Duodenal mucosa (tissue), 2 donors: Measurements from ENCODE around the gene LETM1.

ENCODE experiments used
- H3K27ac ChIP-seq: one replicate; pipeline ENCODE4 v1.7.0; 2013; ENCODE audit warnings: low read depth, low read length
- H3K27me3 ChIP-seq, 2 donors: one replicate each; pipeline ENCODE4 v1.7.0; 2013; ENCODE audit warnings: low read length in 2 of 2, control low read depth in 1 of 2; ENCODE audit not compliant: insufficient read depth in 2 of 2, control insufficient read depth in 1 of 2
- H3K36me3 ChIP-seq, 2 donors: one replicate each; pipeline ENCODE4 v1.7.0; 2013; ENCODE audit warnings: low read length in 2 of 2, control low read depth in 1 of 2; ENCODE audit not compliant: insufficient read depth in 2 of 2, control insufficient read depth in 1 of 2
- H3K4me1 ChIP-seq, 2 donors: one replicate each; pipeline ENCODE4 v1.7.0; 2013; ENCODE audit warnings: low read length in 2 of 2, control low read depth in 1 of 2; ENCODE audit not compliant: insufficient read depth in 2 of 2, control insufficient read depth in 1 of 2
- H3K4me3 ChIP-seq, 2 donors: one replicate each; pipeline ENCODE4 v1.7.0; 2013; ENCODE audit warnings: low read length in 2 of 2, low read depth in 1 of 2
- H3K9ac ChIP-seq, 2 donors: one replicate each; pipeline ENCODE4 v1.7.0; 2013; ENCODE audit warnings: low read length in 2 of 2, low read depth in 1 of 2
- H3K9me3 ChIP-seq, 2 donors: one replicate each; pipeline ENCODE4 v1.7.0; 2013; ENCODE audit warnings: low read length in 2 of 2, control low read depth in 1 of 2; ENCODE audit not compliant: control insufficient read depth in 1 of 2

LETM1 gene

GRCh38 chr4:1771555-1772305 is 84.2 kb downstream of the LETM1 start:
- H3K9me3 ChIP-seq = no peaks in the 10 kb centered on the region
- H3K9ac ChIP-seq = no peak overlapping the region
- H3K4me1 ChIP-seq = no peaks in the 10 kb centered on the region
- H3K27me3 ChIP-seq = peaks cover 24 to 29% of the 10 kb centered on the region in 2 donors
- H3K4me3 ChIP-seq = no peak overlapping the region
- no peaks in the 10 kb centered on the region for H3K36me3 ChIP-seq
- H3K27ac ChIP-seq = no peak overlapping the region

DNA sequence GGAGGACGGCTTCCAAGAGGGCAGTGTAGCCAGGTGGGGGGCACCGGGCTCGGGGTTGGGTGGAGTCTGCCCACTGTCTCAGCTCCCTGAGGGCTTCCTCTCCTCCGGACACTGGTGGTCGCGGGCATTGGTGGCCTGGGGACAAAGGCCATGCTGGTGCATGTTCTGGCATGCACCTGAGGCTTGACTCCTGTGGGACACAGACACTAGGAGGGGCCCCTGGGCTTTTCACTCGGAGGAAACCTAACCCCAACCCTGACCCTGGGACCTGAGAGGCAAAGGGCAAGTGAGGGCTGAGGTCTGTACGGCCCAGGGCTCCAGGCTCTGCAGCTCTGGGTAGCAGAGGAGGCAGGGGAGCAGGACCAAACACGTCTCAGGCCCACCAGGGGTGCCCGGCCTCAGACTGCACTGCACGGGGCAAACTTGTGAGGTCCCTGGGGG is 85.1 kb downstream of the LETM1 start:
- Histone ChIP-seq H3K27ac (no peak overlapping the region), H3K4me1 (no peaks in the 10 kb centered on the region), H3K9ac (no peak overlapping the region), H3K36me3 (no peaks in the 10 kb centered on the region), H3K9me3 (no peaks in the 10 kb centered on the region), H3K27me3 (peaks cover 24 to 37% of the 10 kb centered on the region in 2 donors), H3K4me3 (no peak overlapping the region)

- Histone ChIP-seq H3K9ac (no peak overlapping the region), H3K4me3 (no peak overlapping the region), H3K27ac (no peak overlapping the region), H3K4me1 (no peaks in the 10 kb centered on the region), H3K9me3 (no peaks in the 10 kb centered on the region), H3K36me3 (no peaks in the 10 kb centered on the region), H3K27me3 (peaks cover 24 to 42% of the 10 kb centered on the region in 2 donors)
Measured at GRCh38 chr4:1770245-1770644, 85.7 kb downstream of the LETM1 start.

GRCh38 chr4:1769692-1770091 is 86.3 kb downstream of the LETM1 start:
- Histone ChIP-seq H3K27me3 (peaks cover 24 to 42% of the 10 kb centered on the region in 2 donors), H3K4me1 (no peaks in the 10 kb centered on the region), H3K27ac (no peak overlapping the region), H3K36me3 (no peaks in the 10 kb centered on the region), H3K9me3 (no peaks in the 10 kb centered on the region), H3K4me3 (no peak overlapping the region), H3K9ac (no peak overlapping the region)

- Histone ChIP-seq H3K36me3 (no peaks in the 10 kb centered on the region), H3K4me1 (peaks cover 0 to 4% of the 10 kb centered on the region in 2 donors), H3K9ac (no peak overlapping the region), H3K27ac (no peak overlapping the region), H3K27me3 (peaks cover 24 to 46% of the 10 kb centered on the region in 2 donors), H3K4me3 (no peak overlapping the region), H3K9me3 (no peaks in the 10 kb centered on the region)
Measured at GRCh38 chr4:1768367-1769034, 87.5 kb downstream of the LETM1 start.

DNA sequence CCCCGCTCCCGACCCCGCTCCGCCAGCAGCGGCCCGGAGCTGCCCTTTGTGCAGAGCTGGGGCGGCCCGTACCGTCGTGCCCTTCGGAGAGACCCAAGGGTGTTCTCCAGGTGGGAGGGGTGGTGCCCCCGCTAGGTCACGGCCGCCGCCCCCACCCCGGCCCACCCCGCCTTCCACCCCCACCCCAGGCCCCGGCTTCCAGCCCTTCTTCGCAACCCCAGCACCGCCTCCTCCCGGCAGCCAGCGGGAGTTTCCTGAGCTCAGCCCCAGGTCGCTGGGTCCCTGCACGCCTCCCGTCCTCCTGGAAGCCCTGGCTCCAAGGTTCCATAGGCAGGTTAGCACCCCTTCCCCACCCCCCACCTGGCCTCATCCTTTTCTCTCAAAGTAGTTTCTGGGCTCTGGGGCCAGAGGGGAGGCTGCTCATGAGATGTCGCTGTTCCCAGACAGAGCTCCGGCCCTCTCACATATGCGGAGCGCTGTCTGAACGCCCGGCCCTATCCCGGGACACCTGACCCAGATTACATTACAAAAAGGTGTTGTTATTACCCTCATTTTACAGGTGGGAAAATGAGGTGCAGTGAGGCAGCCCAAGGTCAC is 88.1 kb downstream of the LETM1 start:
- Histone ChIP-seq H3K27me3 (peaks cover 28 to 46% of the 10 kb centered on the region in 2 donors), H3K4me1 (peaks cover 0 to 4% of the 10 kb centered on the region in 2 donors), H3K36me3 (no peaks in the 10 kb centered on the region), H3K9ac (no peak overlapping the region), H3K4me3 (no peak overlapping the region), H3K27ac (no peak overlapping the region), H3K9me3 (no peaks in the 10 kb centered on the region)

- Histone ChIP-seq H3K27me3 (peaks cover 33 to 49% of the 10 kb centered on the region in 2 donors), H3K9ac (no peak overlapping the region), H3K36me3 (no peaks in the 10 kb centered on the region), H3K4me3 (no peak overlapping the region), H3K9me3 (no peaks in the 10 kb centered on the region), H3K27ac (no peak overlapping the region), H3K4me1 (peaks cover 0 to 4% of the 10 kb centered on the region in 2 donors)
Measured at GRCh38 chr4:1767061-1767769, 88.7 kb downstream of the LETM1 start.

GRCh38 chr4:1766106-1767060 is 89.6 kb downstream of the LETM1 start:
- H3K27ac ChIP-seq = no peak overlapping the region
- H3K4me1 ChIP-seq = peaks cover 0 to 4% of the 10 kb centered on the region in 2 donors
- H3K4me3 ChIP-seq = no peak overlapping the region
- H3K27me3 ChIP-seq = peaks cover 33 to 47% of the 10 kb centered on the region in 2 donors
- H3K36me3 ChIP-seq = no peaks in the 10 kb centered on the region
- H3K9me3 ChIP-seq = no peaks in the 10 kb centered on the region
- no peak overlapping the region for H3K9ac ChIP-seq

DNA sequence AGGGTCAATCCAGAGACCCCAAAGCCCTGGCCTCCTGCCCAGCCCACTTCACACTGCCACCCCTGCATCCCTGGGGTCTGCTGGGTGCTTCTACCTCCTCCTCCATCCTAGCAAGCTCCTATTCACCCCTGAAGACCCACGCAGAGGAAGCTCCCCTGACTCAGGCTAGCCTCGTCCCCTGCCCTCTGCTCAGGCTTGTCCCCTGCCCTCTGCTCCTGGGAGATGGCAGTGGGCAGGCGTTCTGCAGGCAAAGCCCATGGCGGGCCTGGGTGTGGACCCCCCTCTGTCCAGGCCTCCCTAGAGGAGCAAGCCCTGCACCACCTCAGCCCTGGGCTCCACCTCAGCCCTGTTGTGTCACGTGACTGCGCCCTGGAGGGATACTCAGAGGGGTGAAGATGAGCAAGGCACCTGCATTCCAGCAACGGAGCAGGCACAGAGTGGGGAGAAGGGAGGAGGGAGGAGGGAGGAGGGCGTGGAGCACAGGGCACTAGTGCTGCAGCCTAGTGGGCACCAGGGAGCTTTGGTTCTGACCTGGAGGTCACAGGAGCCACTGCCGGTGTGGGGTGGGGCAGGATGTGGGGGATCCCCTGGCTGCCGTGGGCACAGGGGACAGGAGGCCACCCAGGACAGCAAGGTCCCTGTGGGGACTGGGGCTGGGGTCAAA is 90.4 kb downstream of the LETM1 start:
- H3K27me3 ChIP-seq = peaks cover 28 to 40% of the 10 kb centered on the region in 2 donors
- no peak overlapping the region for H3K4me3 ChIP-seq
- no peak overlapping the region for H3K9ac ChIP-seq
- H3K4me1 ChIP-seq = peaks cover 0 to 4% of the 10 kb centered on the region in 2 donors
- no peaks in the 10 kb centered on the region for H3K9me3 ChIP-seq
- H3K36me3 ChIP-seq = no peaks in the 10 kb centered on the region
- H3K27ac ChIP-seq = no peak overlapping the region
